ENCODE measurements around the gene PNPLA2.

Gene PNPLA2

DNA sequence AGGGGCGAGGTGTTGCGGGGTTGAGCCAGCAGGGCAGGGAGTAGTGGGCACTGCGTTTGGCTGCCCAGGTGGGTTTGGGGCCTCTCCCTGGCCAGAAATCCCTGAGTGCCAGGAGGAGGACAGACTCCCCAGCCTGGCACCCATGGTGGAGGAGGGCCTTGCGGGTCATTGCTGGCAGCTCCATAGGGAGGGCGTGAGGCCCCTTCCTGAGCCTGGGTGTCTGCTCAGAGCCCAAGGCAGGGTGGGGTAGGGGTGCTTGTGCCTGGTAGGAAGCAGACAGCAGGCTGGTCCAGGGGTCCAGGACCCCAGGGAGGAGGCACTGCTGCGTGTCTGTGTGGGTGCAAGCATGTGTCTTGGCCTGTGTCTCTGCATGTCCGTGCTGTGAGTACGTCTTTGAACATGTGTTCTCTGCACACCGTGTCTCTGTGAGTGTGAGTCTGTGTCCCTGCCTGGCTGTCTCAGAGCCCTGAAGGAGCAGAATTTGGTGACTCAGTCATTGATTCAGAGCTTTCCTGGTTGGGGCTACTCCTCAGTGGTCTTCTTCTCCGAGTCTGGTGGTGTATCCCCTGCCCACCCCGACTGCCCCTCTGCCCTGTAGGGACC, 27.9 kb downstream of the PNPLA2 start:
- DNase-seq, result no peak

GRCh38 chr11:847876-848275, 29.2 kb downstream of the PNPLA2 start:
- no peak for DNase-seq

GRCh38 chr11:848380-848931, 29.7 kb downstream of the PNPLA2 start:
- DNase-seq, result no peak

DNA sequence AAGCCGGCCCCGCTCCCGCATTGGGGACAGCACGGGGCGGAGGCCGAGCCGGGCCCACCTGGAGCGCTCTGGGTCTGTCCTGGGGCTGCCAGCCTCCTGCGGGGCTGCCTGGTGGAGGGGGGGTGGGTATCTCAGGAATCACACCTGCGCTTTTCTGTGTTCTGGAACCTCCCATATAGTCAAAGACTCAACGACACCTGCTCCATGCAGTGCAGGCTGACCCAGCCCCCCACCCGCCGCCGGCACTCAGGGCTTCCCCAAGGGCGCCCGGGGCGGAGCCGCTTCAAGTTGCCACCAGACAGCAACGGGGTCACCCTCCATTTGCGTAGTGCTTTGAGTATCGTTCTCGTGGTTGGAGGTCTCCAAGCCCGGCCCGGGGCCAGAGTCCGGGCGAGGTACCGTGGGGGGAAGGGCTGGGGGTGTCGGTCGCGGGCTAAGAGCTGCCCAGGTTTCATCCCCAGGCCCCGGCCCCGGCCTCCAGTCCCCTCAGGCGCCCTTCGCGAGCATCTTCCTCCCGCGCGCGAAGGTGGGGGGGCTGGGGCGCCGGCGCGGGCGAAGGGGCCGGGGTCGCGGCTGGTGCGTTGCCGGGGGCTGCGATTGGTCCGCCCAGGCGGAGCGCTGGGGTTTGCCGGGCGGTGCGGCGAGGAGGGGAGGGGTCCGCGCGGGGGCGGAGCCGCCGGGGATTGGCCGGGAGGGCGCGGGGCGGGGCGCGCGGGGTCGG, 30.6 kb downstream of the PNPLA2 start:
- no peak for DNase-seq

DNA sequence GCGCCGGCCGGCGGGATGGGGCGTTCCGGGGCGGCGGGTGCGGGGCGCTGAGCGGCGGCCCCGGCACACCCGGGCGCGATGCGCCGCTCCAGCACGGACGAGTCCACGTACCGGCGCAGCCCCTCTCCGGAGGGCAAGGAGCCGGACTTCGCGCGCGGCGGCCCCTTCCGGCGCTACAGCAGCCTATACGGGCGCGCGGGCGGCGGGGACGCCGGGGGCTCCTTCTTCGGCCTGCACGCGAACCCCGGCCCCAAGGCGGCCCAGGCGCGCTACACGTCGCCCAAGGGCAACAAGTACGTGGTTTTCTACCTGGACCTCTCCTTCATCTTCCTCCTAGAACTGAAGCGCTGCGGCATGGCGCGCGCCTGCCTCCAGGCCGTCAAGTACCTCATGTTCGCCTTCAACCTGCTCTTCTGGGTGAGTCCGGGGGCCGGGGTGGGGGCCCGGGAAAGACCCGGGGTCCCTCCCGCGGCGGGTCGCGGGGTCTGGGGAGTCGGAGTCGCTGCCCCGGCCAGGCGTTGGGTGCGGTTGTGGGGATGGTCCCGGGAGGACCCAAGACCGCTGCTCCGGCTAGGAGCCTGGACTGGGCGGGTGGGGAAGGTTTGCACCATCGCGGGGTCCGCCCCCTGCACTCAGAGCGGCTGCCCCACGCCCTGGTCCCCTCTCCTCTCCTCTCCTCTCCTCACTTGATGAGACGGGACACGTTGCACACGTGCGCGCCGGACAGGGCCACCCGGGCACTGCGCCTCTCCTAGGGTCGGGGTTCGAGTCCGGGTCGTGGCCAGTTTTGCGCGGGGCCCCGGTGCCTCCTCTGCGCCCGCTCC, 31.4 kb downstream of the PNPLA2 start:
- no peak for DNase-seq

DNA sequence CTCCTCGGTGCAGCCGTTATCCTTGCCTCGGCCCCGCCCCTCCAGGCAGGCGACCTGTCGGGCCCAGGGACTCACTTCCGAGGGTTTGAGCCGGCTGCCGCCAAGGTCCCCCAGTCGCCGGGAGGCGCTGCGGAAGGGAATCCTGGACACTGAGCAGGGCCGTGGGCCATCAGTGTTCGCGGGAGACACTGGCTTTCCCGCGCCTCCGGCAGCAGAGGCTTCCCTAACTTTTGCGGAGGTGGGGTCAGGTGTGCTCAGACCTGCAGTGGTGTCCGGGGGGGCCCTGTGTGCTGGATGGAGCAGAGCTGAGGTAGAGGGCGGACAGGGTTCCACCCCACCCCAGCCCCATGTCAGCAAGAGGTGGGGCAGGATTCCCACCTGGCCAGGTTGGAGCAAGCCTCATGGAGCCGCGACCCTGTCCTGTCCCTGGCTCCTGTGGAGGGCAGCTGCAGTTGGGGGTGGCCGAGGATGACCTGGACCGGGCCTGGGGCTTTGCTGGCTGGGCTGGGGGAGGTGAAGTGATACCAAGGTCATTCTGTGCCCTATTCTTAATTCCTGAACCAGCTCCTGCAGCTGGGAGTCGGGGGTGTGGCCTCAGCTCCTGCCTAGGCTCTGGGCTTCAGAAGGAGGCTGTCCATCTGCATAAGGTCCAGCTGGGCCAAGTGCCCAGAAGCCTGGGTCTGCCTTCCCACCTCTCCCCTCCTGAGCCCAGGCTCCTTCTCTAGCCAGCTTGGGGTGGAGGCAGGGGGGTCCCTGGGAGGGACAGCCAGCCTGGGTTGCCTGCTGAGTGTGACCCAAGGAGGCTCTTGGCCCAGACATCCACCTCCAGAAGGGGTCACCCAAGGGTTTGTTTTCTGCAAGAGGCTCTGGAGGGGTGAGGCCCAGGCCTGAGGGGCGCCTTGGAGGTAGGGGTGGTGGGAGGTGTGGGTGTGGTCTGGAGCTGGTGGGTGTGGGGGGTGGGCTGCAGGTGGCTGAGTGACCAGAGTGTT, 32.4 kb downstream of the PNPLA2 start:
- no peak for DNase-seq

GRCh38 chr11:852762-853161, 34.0 kb downstream of the PNPLA2 start:
- DNase-seq, result no peak

GRCh38 chr11:853682-854448, 35.2 kb downstream of the PNPLA2 start:
- DNase-seq, result no peak

GRCh38 chr11:854601-855329, 36.1 kb downstream of the PNPLA2 start:
- no peak for DNase-seq

- no peak for DNase-seq
Observed at GRCh38 chr11:855330-855674, 36.6 kb downstream of the PNPLA2 start.

- no peak for DNase-seq
Observed at GRCh38 chr11:855796-856195, 37.1 kb downstream of the PNPLA2 start.

- no peak for DNase-seq
Observed at GRCh38 chr11:856397-856796, 37.7 kb downstream of the PNPLA2 start.

- no peak for DNase-seq
Observed at GRCh38 chr11:858053-858761, 39.5 kb downstream of the PNPLA2 start.

DNA sequence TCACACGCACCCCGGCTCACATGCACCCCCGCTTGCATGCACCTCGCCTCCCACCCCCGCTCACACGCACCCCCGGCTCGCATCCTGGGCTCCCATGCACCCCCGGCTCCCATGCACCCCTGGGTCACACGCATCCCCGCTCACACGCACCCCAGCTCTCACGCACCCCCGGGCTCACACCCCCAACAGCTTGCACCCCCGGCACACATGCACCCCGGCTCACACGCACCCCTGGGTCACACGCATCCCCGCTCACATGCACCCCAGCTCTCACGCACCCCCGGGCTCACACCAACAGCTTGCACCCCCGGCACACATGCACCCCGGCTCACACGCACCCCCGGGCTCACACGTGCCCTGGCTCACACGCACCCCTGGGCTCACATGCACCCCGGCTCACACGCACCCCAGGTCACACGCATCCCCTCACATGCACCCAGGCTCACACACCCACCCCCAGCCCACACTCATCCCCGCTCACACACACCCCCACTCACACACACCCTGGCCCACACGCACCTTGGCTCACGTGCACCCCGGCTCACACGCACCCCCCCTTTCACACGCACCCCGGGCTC, 40.1 kb downstream of the PNPLA2 start:
- DNase-seq, result no peak

DNA sequence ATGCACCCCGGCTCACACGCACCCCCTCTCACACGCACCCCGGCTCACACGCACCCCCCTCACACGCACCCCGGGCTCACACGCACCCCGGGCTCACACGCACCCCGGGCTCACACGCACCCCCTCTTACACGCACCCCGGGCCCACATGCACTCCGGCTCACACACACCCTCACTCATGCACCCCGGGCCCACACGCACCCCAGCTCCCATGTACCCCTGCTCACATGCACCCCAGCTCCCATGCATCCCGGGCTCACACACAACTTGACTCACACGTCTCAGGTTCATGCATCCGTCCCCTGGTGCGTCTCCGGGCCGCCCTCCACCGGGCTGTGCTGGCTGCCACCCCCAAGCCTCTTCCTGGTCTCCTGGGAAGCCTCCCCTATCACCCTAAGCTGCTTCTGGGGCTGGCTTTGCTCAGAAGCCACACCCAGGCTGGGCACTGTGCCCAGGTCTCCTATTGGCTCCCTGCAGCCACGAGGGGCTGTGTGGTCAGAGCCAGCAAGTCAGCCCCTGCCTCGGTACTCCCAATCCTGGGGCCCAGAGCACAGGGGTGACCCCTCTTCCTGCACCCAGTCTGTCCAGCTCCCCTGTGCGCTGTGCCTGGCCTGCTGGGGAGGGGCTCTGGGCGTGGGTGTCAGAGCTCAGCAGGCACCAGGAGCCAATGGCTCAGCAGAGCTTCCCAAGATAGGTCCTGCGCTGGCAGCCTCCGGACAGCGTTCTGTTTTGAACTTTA, 40.8 kb downstream of the PNPLA2 start:
- peak; percentile 86 for DNase-seq

DNA sequence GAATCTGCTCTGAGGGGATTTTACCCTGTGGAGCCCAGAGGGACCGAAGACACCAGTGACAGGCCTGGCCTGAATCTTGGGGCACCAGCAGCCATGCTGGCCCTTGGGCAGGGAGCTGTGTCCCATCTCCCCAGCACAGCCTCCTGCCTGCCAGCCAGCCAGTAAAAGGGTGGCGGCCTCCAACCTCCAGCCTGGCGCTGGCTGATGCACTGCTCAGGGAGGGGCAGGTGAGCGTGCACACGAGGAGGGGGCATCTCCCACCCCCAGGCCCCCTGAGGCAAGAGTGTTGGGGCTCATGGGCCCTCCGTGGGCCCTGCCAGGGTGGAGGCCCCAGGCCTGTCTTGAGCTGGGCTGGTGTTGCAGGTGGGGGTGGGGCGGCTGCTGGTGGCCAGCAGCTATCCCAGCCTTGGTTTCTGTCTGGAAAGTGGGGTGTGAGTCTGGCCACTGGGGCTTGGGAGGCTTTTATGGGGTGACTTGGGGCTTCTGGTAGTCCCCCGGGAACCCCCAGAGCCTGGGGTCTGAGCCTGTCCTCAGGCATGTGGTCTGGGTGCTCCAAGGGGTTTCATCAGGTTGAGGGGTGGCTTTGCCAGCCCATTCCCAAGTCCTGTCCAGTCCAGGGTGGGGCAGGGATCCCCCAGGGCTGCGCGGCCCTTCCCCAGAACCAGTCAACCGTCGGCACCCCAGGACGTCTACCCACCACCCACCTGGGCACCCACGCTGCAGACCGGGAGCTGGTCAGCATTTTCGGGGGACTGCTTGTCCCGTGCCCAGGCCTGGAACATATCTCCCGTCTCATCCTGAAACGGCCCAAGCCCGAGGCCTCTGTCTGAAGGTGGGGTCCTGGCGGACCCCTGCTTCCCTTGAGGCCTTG, 41.8 kb downstream of the PNPLA2 start:
- no peak for DNase-seq

DNA sequence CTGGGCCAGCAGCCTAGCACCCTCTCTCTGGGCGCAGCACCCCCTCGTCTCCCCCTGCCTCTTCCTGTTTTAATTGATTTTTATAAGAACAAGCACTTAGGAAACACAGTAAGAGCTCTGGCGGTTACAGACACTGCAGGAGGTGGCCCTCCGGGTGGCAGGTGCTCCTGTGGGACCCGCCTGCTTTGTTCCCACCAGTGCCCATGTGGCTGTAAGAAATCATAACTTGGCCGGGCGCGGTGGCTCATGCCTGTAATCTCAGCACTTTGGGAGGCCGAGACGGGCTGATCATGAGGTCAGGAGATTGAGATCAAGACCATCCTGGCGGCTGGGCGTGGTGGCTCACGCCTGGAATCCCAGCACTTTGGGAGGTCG, 42.4 kb downstream of the PNPLA2 start:
- DNase-seq, result no peak

GRCh38 chr11:862081-862661, 43.5 kb downstream of the PNPLA2 start:
- no peak for DNase-seq
